Activated T-cell treated with anti-CD3 and anti-CD28 coated beads, Interleukin-2, amount 50 U/mL, for 72 hours (primary cell): ENCODE results near the gene ACAP3. TPM values are rescaled to one million over a fixed set of nuclear protein-coding genes. Genes with fewer than 3 reads are reported as not detected.

ENCODE experiments used
- ATAC-seq, 2 donors: fragments of 150-1000 bp; cut with Tn5 transposase; replicated peaks in 1 of 2; 2 replicates each; pipeline ENCODE4 v1.10.0; 2021; ENCODE audit warnings: moderate library complexity in 2 of 2, mild to moderate bottlenecking in 1 of 2
- DNase-seq, 2 donors: peaks; one replicate each; pipeline ENCODE4 v3.0.0; 2021 to 2022; ENCODE audit warnings: mixed read lengths in 1 of 2
- H3K27ac Mint-ChIP-seq: one replicate; pipeline ENCODE4 v1.8.0; 2022; ENCODE audit warnings: mild to moderate bottlenecking, moderate library complexity, mixed read lengths
- H3K27me3 Mint-ChIP-seq: one replicate; pipeline ENCODE4 v1.8.0; 2022; ENCODE audit warnings: low read depth, mixed read lengths
- H3K36me3 Mint-ChIP-seq, 2 donors: one replicate each; pipeline ENCODE4 v1.8.0; 2022; ENCODE audit warnings: mixed read lengths in 2 of 2, mild to moderate bottlenecking in 1 of 2; ENCODE audit not compliant: insufficient read depth in 2 of 2
- H3K4me1 Mint-ChIP-seq: one replicate; pipeline ENCODE4 v1.8.0; 2022; ENCODE audit warnings: low read depth, mixed read lengths
- H3K4me3 Mint-ChIP-seq, 2 donors: one replicate each; pipeline ENCODE4 v1.8.0; 2022; ENCODE audit warnings: mild to moderate bottlenecking in 2 of 2, mixed read lengths in 2 of 2, moderate library complexity in 2 of 2
- H3K9me3 Mint-ChIP-seq, 2 donors: one replicate each; pipeline ENCODE4 v1.8.0; 2022; ENCODE audit warnings: mixed read lengths in 2 of 2
- total RNA-seq, 2 donors: library from RNA; stranded (reverse); gene quantifications; one replicate each; pipeline ENCODE4 v1.2.3, GENCODE V29; 2022

ACAP3 gene
- total RNA-seq, 2 donors from 2014 or later: 28.6 to 37.9 TPM

GRCh38 chr1:1284221-1285101, 23.3 kb downstream of the ACAP3 start:
- Mint-ChIP-seq H3K9me3 (peaks cover 0 to 2% of the 10 kb centered on the region in 2 donors), H3K4me3 (no peak overlapping the region)

GRCh38 chr1:1283821-1284220, 23.9 kb downstream of the ACAP3 start:
- no peaks in the 10 kb centered on the region for H3K27me3 Mint-ChIP-seq
- peaks cover 12% of the 10 kb centered on the region for H3K4me1 Mint-ChIP-seq
- no peak overlapping the region for H3K27ac Mint-ChIP-seq
- no peak overlapping the region for H3K4me3 Mint-ChIP-seq
- no peak for ATAC-seq
- no peaks in the 10 kb centered on the region for H3K36me3 Mint-ChIP-seq
- no peak for DNase-seq
- peaks cover 0 to 2% of the 10 kb centered on the region in 2 donors for H3K9me3 Mint-ChIP-seq

More at GRCh38 chr1:1284221-1285101, 23.3 kb downstream of the ACAP3 start:
- DNase-seq: no peak
- H3K27ac Mint-ChIP-seq: no peak overlapping the region
- no peaks in the 10 kb centered on the region for H3K36me3 Mint-ChIP-seq
- H3K4me1 Mint-ChIP-seq: peaks cover 12% of the 10 kb centered on the region
- no peak for ATAC-seq
- H3K27me3 Mint-ChIP-seq: no peaks in the 10 kb centered on the region

- Mint-ChIP-seq H3K27me3 (no peaks in the 10 kb centered on the region), H3K36me3 (no peaks in the 10 kb centered on the region), H3K9me3 (peaks cover 0 to 2% of the 10 kb centered on the region in 2 donors), H3K4me3 (no peak overlapping the region), H3K27ac (no peak overlapping the region), H3K4me1 (peaks cover 12% of the 10 kb centered on the region)
- ATAC-seq (peak; percentile 65 to 76), DNase-seq (peak; percentile 54 to 56)
These were observed 24.7 kb downstream of the ACAP3 start for GRCh38 chr1:1282998-1283397.

GRCh38 chr1:1281533-1282321, 26.0 kb downstream of the ACAP3 start:
- Mint-ChIP-seq H3K27ac (no peak overlapping the region), H3K9me3 (peaks cover 0 to 2% of the 10 kb centered on the region in 2 donors), H3K4me3 (no peak overlapping the region), H3K36me3 (no peaks in the 10 kb centered on the region), H3K4me1 (peaks cover 12% of the 10 kb centered on the region), H3K27me3 (no peaks in the 10 kb centered on the region)
- ATAC-seq (peak; percentile 19 to 57), DNase-seq (no peak)

- no peaks in the 10 kb centered on the region for H3K27me3 Mint-ChIP-seq
- H3K27ac Mint-ChIP-seq: no peak overlapping the region
- peaks cover 0 to 2% of the 10 kb centered on the region in 2 donors for H3K9me3 Mint-ChIP-seq
- no peak for ATAC-seq
- DNase-seq: no peak
- H3K36me3 Mint-ChIP-seq: no peaks in the 10 kb centered on the region
- peaks cover 12% of the 10 kb centered on the region for H3K4me1 Mint-ChIP-seq
- H3K4me3 Mint-ChIP-seq: no peak overlapping the region
These were observed 26.8 kb downstream of the ACAP3 start for GRCh38 chr1:1280782-1281481.

GRCh38 chr1:1279028-1279427, 28.7 kb downstream of the ACAP3 start:
- H3K27ac Mint-ChIP-seq: no peak overlapping the region
- DNase-seq: no peak
- no peak overlapping the region for H3K4me3 Mint-ChIP-seq
- no peaks in the 10 kb centered on the region for H3K27me3 Mint-ChIP-seq
- ATAC-seq: no peak
- H3K36me3 Mint-ChIP-seq: no peaks in the 10 kb centered on the region
- peaks cover 17% of the 10 kb centered on the region for H3K4me1 Mint-ChIP-seq
- H3K9me3 Mint-ChIP-seq: peaks cover 0 to 2% of the 10 kb centered on the region in 2 donors

GRCh38 chr1:1278620-1279019, 29.1 kb downstream of the ACAP3 start:
- H3K4me3 Mint-ChIP-seq: no peak overlapping the region
- DNase-seq: no peak
- no peaks in the 10 kb centered on the region for H3K27me3 Mint-ChIP-seq
- H3K9me3 Mint-ChIP-seq: peaks cover 0 to 2% of the 10 kb centered on the region in 2 donors
- ATAC-seq: no peak
- no peak overlapping the region for H3K27ac Mint-ChIP-seq
- peaks cover 16% of the 10 kb centered on the region for H3K4me1 Mint-ChIP-seq
- H3K36me3 Mint-ChIP-seq: no peaks in the 10 kb centered on the region

GRCh38 chr1:1275836-1276235, 31.9 kb downstream of the ACAP3 start:
- H3K4me3 Mint-ChIP-seq: peak overlapping the region; percentile 8 to 10

GRCh38 chr1:1274931-1275431, 32.7 kb downstream of the ACAP3 start:
- Mint-ChIP-seq H3K36me3 (peaks cover 1 to 8% of the 10 kb centered on the region in 2 donors), H3K27ac (no peak overlapping the region), H3K4me3 (peak overlapping the region; percentile 75 to 83), H3K4me1 (peaks cover 33% of the 10 kb centered on the region), H3K9me3 (no peaks in the 10 kb centered on the region), H3K27me3 (no peaks in the 10 kb centered on the region)
- DNase-seq (no peak), ATAC-seq (no peak)

More at GRCh38 chr1:1275836-1276235, 31.9 kb downstream of the ACAP3 start:
- Mint-ChIP-seq H3K27me3 (no peaks in the 10 kb centered on the region), H3K4me1 (peaks cover 25% of the 10 kb centered on the region), H3K9me3 (no peaks in the 10 kb centered on the region), H3K36me3 (peaks cover 0 to 3% of the 10 kb centered on the region in 2 donors), H3K27ac (peak overlapping the region; percentile 81)
- ATAC-seq: no peak
- DNase-seq: no peak

GRCh38 chr1:1274299-1274930, 33.3 kb downstream of the ACAP3 start:
- peaks cover 1 to 9% of the 10 kb centered on the region in 2 donors for H3K36me3 Mint-ChIP-seq
- DNase-seq: no peak
- H3K4me3 Mint-ChIP-seq: peak overlapping the region; percentile 75 to 83
- H3K27ac Mint-ChIP-seq: no peak overlapping the region
- H3K4me1 Mint-ChIP-seq: peaks cover 36% of the 10 kb centered on the region
- no peaks in the 10 kb centered on the region for H3K27me3 Mint-ChIP-seq
- ATAC-seq: peak in 1 of 2 donors; percentile 27
- H3K9me3 Mint-ChIP-seq: no peaks in the 10 kb centered on the region

GRCh38 chr1:1273512-1274298, 34.0 kb downstream of the ACAP3 start, which contains the start of gene UBE2J2:
TSS of gene UBE2J2 (minus strand) at chr1:1273854. CDS start at chr1:1267992, 5,862 bp downstream.
- Mint-ChIP-seq H3K27ac (peak within 1 kb of the TSS; percentile 63), H3K36me3 (peaks cover 1 to 9% of the 10 kb centered on the region in 2 donors), H3K27me3 (no peaks in the 10 kb centered on the region), H3K9me3 (no peaks in the 10 kb centered on the region), H3K4me1 (peaks cover 36% of the 10 kb centered on the region), H3K4me3 (peak within 1 kb of the TSS; percentile 85 to 88)
- peak; percentile 93 to 94 for DNase-seq
- peak; percentile 96 to 97 for ATAC-seq

- ATAC-seq: no peak
These were observed 34.6 kb downstream of the ACAP3 start for GRCh38 chr1:1273209-1273511.

More at GRCh38 chr1:1273209-1273511, 34.6 kb downstream of the ACAP3 start:
- H3K36me3 Mint-ChIP-seq: peaks cover 1 to 9% of the 10 kb centered on the region in 2 donors
- peaks cover 36% of the 10 kb centered on the region for H3K4me1 Mint-ChIP-seq
- H3K27me3 Mint-ChIP-seq: no peaks in the 10 kb centered on the region
- H3K9me3 Mint-ChIP-seq: no peaks in the 10 kb centered on the region
- DNase-seq: no peak
- peak overlapping the region; percentile 63 for H3K27ac Mint-ChIP-seq
- H3K4me3 Mint-ChIP-seq: peak overlapping the region; percentile 85 to 88
